CD4-positive, alpha-beta T cell treated with Interleukin-4 for 1 hour (primary cell): ENCODE data around the gene CCDC77.

Experiments used
- DNase-seq, 2 donors: peaks; one replicate each; pipeline ENCODE4 v3.0.0-alpha.2; 2020 to 2022

The CCDC77 gene

DNA sequence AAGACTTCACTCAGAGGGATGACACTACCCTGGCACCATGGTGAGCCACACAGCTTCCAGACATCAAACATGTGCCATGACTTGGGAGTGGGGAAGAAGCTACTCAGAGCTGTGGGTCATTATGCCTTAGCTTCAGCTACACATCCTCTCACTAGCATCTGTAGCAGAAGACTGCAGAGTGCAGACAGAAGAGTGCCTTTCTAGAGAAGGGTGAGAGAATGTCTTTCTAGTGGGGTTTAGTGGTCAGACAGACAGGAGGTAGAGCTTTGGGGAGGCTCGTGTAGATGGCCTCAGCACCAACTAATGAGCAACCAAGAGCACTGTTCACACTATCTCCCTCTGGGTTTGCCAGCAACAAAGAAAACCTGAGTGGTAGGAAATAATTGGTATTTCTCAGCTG, 53.4 kb downstream of the CCDC77 start:
- peak in 1 of 2 donors; percentile 22 for DNase-seq

DNA sequence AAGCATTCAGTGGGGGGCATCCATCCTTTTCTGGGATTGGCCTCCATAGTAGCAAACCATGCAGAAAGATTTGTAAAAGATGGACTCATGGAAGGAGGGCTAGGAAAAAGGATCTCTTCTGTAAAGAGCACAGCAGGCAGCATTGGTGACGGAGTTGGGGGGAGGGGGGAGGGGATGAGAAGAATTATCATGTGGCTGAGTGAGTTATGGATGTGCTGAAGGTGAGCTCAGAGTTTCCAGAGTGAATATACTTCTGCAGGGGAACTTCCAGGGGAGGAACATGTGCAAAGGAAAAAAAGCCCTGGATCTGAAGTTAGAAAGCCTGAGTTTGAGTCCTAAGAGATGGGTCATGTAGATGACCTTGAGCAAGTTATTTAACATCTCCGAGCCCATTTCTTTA, 54.4 kb downstream of the CCDC77 start:
- no peak for DNase-seq

- no peak for DNase-seq
Observed at GRCh38 chr12:457676-458075, 56.2 kb downstream of the CCDC77 start.

GRCh38 chr12:459050-459429, 57.6 kb downstream of the CCDC77 start:
- no peak for DNase-seq

- peak; percentile 26 to 61 for DNase-seq
Observed at GRCh38 chr12:459430-460258, 58.2 kb downstream of the CCDC77 start, which contains the start of gene B4GALNT3. Gene B4GALNT3 (plus strand): TSS chr12:459939. CDS start chr12:460377, 438 bp downstream.

DNA sequence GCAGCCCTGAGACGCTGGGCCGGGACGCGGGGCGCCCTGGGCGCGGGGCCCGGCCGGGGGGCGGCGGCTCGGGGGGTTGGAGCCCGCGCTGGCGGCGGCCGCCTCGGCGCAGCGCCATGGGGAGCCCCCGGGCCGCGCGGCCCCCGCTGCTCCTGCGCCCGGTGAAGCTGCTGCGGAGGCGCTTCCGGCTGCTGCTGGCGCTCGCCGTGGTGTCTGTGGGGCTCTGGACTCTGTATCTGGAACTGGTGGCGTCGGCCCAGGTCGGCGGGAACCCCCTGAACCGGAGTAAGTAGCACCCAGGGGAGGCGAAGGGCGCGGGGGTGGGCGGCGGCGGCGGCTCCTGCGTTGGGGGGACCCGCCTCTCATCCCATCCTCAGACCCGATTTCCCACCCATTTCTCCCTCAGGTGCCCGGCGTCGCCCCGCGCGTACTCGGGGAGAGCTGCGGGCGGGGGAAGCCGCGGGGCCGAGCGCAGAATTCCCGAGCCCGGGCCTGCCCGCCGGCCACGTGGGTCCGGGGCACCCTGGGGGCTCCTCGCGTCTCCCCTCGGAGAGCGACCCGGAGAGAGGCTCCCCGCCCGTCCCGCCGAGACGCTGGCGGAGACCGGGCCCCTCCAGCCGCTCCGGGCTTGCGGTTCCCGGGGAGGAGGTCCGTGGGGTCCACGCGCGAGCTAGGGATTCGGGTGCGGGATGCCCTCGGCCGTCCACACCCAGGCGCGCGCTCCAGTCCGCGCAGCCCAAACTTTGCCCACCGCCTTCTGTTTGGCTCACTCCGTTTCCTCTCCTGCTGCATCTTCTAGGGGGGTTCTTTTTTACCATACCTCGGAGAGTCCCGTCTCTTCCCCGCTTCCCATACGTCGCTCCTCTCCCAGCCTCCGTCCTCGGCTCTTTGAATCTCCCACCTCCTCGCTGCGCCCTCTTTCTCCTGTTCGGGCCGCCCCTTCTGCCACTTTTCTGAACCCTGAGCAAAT, 59.1 kb downstream of the CCDC77 start:
- peak; percentile 27 to 48 for DNase-seq

GRCh38 chr12:461425-461824, 60.0 kb downstream of the CCDC77 start:
- DNase-seq, result no peak

GRCh38 chr12:462936-463705, 61.7 kb downstream of the CCDC77 start:
- DNase-seq, result peak in 1 of 2 donors; percentile 13

- DNase-seq, result no peak
Observed at GRCh38 chr12:464484-465267, 63.2 kb downstream of the CCDC77 start.

DNA sequence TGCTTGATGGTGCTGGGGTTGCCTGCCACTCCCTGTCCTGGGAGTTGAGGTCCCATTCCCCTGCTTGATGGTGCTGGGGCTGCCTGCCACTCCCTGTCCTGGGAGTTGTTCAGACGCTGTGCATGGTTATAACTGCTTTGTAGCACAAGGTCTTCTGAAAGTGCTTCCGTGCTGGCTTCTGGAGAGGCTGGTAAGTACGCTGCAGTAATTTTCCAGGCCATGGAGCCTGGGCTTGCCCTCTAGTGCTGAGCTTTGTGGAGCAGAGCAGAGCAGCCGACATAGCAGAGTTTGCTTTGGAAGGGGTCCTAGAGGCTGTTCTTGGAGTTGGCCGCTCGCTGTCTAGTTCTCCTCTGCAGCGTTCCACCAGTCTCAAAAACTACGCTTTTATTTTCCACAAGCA, 64.6 kb downstream of the CCDC77 start:
- no peak for DNase-seq

- DNase-seq, result no peak
Observed at GRCh38 chr12:466762-467161, 65.3 kb downstream of the CCDC77 start.

DNA sequence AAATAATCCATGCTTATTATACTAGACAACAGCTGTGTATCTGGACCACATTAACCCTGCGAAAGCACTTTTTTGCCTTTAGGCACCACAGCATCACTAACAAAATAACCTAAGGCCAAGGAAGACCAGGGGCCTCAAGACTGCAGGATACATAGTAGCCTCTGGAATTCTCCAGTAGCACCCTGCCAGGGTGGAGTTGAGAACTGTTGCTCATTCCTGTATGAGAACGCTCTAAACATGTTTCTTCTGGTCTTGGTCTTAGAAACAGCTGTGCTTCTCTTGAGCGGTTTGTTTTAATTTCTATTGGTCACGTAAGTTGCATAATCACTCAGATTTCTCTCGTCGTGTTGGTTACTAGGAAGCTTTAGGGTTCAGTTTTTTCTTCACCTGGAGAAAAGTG, 66.1 kb downstream of the CCDC77 start:
- DNase-seq, result no peak

DNA sequence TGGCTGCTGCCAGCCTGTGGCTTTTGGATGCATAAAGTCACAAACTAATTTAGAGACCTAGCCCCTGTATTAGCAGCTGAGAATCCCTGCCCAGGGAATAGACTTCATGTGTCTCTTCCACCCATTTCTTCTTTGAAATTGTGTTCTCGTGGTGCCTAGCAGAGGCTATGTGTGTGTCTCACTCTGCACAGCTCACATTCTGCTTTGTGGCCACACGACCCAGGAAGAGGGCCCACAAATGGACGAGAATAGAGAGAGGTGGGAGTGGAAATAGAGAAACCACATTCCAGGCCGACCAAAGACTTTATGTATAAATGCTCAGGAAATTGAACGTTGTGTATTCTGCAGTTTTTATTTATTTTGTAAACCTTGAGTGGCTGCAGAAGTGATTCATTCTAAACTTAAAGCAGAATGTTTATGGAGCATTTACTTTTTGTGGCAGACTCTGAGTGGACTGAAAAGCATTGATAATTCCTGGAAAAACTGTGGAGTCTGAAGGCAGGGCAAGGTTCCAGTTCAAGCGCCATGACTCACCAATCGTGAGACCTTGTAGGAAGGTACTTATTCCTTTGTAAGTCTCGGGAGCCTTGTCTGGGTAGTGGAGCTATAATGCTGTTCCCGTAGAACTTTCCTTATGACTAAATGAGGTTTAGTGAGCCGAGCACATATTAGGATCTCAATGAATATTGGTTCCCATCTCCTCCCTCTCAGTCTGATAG, 67.4 kb downstream of the CCDC77 start:
- DNase-seq, result no peak

GRCh38 chr12:470133-470532, 68.7 kb downstream of the CCDC77 start:
- no peak for DNase-seq

GRCh38 chr12:473198-473597, 71.8 kb downstream of the CCDC77 start:
- DNase-seq, result no peak

DNA sequence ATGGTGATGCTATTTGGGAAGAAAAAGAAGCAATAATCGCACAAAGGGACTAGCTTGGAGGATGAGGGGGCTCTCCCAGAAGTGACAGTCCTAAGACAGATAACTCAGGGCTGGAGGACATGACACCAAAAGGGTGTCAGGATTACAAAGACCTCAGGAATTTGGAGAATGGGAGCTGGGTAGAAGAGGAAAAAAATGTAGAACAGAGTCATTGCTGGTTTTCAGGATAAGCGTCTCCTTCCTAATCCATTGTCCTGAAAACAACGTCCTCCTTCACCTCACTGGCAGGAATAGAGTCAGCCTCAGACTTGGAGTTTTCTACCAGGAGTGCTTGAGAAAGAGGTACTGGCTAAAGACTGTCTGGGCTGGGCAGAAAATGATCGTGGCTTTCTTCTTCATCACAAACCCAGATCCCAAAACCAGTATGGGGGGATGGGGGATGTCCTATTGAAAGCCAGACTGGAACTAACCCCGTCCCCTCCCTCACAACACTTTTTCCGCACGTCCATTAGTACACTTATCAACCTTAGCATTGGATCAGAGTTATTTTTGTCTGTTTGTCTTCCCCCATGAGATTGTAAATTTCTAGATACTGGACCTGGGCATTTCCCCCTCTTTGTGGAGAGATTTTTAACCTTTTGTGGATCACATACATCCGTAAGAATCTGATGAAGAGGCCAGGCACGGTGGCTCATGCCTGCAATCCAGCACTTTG, 72.6 kb downstream of the CCDC77 start:
- DNase-seq, result no peak

DNA sequence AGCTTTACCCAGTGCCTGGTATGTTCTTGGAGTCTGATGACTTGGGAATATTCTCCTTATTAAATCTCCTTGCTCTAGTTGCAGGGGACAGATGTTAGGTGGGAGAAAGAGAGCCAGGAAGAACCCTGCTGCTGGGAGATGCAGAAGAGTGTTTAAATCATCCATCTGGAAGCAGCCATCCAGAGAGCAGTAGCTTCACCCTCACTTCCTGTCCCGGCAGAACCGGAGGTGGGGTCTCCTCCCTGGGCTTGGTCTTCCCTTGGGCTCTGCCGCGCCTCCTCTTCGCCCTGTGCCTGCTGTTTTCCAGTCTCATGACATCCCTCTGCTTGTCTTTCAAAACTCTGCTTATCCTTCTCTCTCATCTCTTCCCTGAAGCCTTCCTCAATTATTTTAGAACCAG, 73.8 kb downstream of the CCDC77 start:
- no peak for DNase-seq

DNA sequence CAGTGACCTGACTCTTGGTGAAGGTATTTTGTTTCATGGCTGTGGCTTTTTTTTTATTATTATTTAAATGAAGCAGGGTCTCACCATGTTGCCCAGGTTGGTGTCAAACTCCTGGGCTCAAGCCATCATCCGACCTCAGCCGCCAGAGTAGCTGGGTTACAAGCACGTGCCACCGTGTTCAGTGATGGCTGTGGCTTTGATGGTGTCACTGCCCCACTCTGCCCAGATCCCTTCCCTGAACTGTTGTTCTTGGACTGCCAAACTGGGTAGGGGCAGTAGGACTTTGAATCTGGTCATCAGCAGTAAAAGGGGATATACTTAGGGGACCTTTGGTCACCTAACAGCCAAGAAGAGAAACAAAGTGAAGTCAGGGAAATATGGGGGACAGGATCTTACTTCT, 77.7 kb downstream of the CCDC77 start:
- DNase-seq, result no peak

DNA sequence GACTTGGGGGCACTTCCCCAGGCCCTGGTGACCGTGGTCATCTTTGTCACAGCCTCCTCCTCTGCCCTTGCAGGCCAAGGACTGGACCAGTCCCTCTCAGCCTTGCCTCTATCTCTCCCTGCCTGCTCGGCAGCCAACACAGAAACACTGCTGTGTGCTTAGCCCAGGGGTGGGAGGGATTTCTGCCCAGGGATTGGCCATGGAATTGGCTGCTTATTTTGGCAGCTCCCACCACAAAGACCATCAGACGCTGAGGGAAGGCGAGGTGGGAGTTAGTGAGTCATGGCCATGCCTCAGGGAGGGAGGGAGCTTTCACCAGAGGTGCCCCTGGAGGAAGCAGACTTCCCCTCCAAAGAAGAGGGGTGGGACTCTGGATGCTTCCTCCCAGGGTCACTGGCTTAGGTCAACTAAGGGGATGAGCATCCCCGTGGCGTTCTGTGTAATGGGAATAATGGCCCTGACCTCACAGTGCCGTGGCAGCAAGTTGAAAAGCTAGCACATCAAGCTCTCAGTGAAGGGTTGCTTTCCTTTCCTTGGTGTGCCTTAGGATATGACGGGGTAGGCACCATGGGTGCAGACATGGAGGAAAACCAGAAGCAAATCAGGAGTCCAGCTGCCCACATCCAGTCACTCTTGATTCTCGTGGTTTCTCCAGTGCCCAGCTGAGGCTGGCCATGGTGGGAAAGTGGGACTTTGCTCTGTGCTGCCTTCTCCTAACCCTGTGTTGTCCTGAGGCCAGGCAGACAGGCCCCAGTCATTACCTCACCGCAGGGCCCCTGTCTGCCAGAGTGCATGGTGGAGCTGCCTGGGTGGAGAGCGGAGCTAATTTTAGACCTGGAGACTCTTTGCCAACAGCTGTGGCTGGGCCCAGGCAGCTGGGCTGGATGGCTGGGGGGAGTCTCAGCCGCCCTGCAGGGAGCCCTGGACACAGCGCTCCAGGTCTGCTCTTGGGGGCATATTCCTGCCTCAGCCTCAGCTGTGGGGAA, 79.7 kb downstream of the CCDC77 start:
- DNase-seq, result no peak
